Daoy (cell line): ENCODE measurements around the gene NTSR1. TPM values are rescaled to one million over a fixed set of nuclear protein-coding genes. Genes with fewer than 3 reads are reported as not detected.

Source experiments
- DNase-seq: peaks from one replicate; pipeline ENCODE4 v3.0.0-alpha.2; 2015; ENCODE audit warnings: low read depth
- total RNA-seq: library from RNA; depleted of rRNA; stranded (reverse); fragments of >200 nt; shearing (Covaris generic); gene quantifications from 2 replicates; pipeline ENCODE4 v1.2.3, GENCODE V29; 2014; rRNA removed

The NTSR1 gene
- total RNA-seq, 1 experiment from 2014 or later = 0.17 TPM

- DNase-seq = no peak
Measured at GRCh38 chr20:62801284-62802010, 92.8 kb downstream of the NTSR1 start.

- DNase-seq = no peak
Measured at GRCh38 chr20:62802026-62802712, 93.5 kb downstream of the NTSR1 start.

DNA sequence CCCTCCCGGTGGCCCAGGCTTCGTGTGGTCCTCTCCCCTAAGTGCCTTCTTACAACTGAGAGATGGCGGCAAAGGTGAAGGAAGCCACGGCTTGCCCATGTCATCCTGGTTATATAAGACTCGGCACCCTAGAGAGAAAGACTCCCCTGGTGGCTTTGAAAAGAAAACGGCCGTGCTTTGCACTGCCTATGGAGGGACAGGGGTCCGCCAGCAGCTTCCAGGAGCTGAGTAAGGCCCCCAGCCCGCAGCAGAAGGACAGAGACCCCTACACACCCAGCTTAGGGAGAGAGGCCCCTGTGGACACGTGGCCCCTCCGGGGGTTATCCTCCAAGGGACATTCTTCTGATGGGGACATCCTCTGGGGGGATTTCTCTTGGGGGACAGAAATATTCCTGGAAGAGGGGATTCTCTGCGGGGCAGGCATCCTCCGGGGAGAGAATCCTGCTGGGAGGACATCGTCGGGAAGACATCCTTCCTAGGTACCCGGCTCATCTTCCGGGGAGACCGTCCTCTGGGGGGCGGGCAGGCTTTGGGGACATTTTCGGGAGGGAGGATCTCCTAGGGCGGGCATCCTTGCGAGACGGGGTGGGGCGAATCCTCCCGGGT is 95.5 kb downstream of the NTSR1 start:
- no peak for DNase-seq

DNA sequence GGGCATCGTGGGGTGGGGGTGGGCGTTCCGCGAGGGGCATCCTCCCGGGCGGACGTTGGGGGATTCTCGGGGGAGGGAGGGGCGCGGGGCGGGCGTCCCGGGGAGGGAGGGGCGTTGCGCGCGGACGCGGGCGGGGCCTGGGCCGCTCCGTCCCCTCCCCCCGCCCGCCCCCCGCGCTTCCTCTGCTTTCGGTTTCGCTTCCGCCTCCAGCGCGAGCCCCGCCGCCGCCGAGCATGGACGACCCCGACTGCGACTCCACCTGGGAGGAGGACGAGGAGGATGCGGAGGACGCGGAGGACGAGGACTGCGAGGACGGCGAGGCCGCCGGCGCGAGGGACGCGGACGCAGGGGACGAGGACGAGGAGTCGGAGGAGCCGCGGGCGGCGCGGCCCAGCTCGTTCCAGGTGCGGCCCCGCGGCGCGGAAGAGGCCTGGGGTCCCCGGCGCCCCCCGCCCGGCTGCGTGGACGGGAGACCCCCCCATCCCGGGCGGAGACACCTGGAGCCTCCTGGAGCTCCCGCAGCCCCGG is 96.1 kb downstream of the NTSR1 start, which contains the start of gene OGFR:
Gene OGFR (plus strand): TSS at position 209 of the 528 bp plus-strand sequence. CDS start 25 bp downstream, at position 234.
- peak; percentile 80 for DNase-seq

- no peak for DNase-seq
Measured at GRCh38 chr20:62805155-62805710, 96.6 kb downstream of the NTSR1 start.

GRCh38 chr20:62805711-62806382 is 97.2 kb downstream of the NTSR1 start:
- DNase-seq = no peak

- DNase-seq = no peak
Measured at GRCh38 chr20:62806383-62807050, 97.9 kb downstream of the NTSR1 start.

DNA sequence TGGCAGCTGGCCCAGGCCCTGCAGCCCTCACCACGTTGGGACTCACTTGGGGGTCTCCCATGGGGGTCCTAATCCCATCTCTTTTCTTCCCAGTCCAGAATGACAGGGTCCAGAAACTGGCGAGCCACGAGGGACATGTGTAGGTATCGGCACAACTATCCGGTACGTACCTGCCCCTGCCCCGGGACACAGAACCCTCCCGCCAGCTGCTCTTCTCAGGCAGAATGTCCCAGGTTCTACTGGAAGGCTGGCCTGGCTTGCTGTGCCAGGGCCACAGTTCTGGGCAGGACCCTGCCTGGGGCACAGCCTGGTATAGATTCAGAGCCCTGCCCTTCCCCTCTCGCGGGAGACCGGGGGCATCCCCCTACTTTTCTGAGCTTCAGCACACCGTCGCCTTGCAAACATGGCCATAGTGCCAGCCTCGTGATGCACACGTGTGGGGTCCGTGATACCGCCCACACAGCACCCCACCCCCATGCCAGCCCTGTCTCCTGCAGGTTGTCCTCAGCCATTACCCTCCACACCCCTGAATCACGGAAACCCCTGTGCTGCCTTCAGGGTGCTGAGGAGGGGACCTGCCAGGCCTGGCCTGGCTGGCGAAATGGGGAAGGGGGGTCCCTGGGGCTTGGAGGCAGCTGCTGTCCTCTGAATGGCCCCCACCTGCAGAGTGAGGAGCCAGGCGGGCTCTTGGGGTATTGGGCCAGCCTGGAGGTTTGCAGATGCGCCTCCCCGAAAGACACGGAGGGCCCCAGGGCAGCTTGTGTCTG is 99.0 kb downstream of the NTSR1 start:
- DNase-seq = no peak

- DNase-seq = peak; percentile 52
Measured at GRCh38 chr20:62808211-62808865, 99.7 kb downstream of the NTSR1 start.

- no peak for DNase-seq
Measured at GRCh38 chr20:62809530-62810428, 101.1 kb downstream of the NTSR1 start.

GRCh38 chr20:62811320-62811719 is 102.7 kb downstream of the NTSR1 start:
- no peak for DNase-seq

DNA sequence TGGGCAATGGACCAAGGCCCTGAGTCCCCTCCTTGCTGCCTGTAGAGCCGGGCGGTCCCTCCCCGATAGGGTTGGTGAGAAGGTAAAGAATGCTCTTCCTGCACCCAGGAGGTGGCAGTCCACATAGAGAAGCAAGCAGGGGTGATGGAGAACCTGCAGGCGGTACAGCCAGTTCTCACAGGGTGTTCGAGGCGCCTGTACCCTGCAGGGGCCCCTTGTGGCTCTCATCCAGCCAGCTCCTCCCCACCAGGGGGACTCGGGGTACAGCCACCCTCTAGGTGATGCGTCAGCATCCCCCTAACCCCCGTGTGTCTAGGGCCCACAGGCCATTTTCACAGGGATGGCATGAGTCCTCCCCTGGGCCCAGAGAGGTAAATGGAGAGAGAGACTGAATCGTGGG is 103.1 kb downstream of the NTSR1 start:
- no peak for DNase-seq

Other genes starting within 250 kb of the NTSR1 start
- not detected in 2 replicates for gene GATA5, start 232.8 kb upstream of the NTSR1 start, total RNA-seq
- 15.4 and 16.3 TPM in 2 replicates for gene SLCO4A1, start 66.3 kb upstream of the NTSR1 start, total RNA-seq
- 22.4 and 27.1 TPM in 2 replicates for gene MRGBP, start 87.6 kb downstream of the NTSR1 start, total RNA-seq
- 44.2 and 55.0 TPM in 2 replicates for gene OGFR, start 96.0 kb downstream of the NTSR1 start, total RNA-seq
- 0.97 and 6.1 TPM in 2 replicates for gene COL9A3, start 108.2 kb downstream of the NTSR1 start, total RNA-seq
- 11.7 and 12.6 TPM in 2 replicates for gene TCFL5, start 153.0 kb downstream of the NTSR1 start, total RNA-seq
- gene DIDO1, start 217.7 kb downstream of the NTSR1 start, total RNA-seq = 20.6 and 21.4 TPM in 2 replicates
- gene GID8, start 229.3 kb downstream of the NTSR1 start, total RNA-seq = 23.1 and 25.3 TPM in 2 replicates
- gene SLC17A9, start 243.9 kb downstream of the NTSR1 start, total RNA-seq = 0.33 and 0.91 TPM in 2 replicates